Smooth muscle cell (in vitro differentiated cells): Measurements from ENCODE around the gene CPSF4. TPM values are rescaled to one million over a fixed set of nuclear protein-coding genes. Genes with fewer than 3 reads are reported as not detected.

Experiments
- DNase-seq: peaks from one replicate; lab custom pipeline; 2025; ENCODE audit not compliant: unreplicated experiment; lab: John Stamatoyannopoulos, UW
- H2AFZ ChIP-seq: fragments of 200-600 bp; sonication (generic); 2 replicates; pipeline ENCODE4 v1.6.0; 2016; ENCODE audit warnings: antibody characterized with exemption, low read depth, mild to moderate bottlenecking
- H3F3A ChIP-seq: fragments of 200-600 bp; sonication (generic); 2 replicates; pipeline ENCODE4 v1.6.0; 2017; ENCODE audit warnings: antibody characterized with exemption, low read depth
- H3K27ac ChIP-seq: fragments of 200-600 bp; sonication (generic); 2 replicates; pipeline ENCODE4 v1.5.1; 2016; ENCODE audit warnings: low read depth, mild to moderate bottlenecking
- H3K27me3 ChIP-seq: fragments of 200-600 bp; sonication (generic); 2 replicates; pipeline ENCODE4 v1.6.1; 2016; ENCODE audit warnings: low read depth, mild to moderate bottlenecking
- H3K36me3 ChIP-seq: fragments of 200-600 bp; sonication (generic); 2 replicates; pipeline ENCODE4 v1.5.1; 2016; ENCODE audit warnings: low read depth
- H3K4me1 ChIP-seq: fragments of 200-600 bp; sonication (generic); 2 replicates; pipeline ENCODE4 v1.5.1; 2016; ENCODE audit warnings: low read depth
- H3K4me2 ChIP-seq: fragments of 200-600 bp; sonication (generic); 2 replicates; pipeline ENCODE4 v1.6.0; 2016; ENCODE audit warnings: mild to moderate bottlenecking
- H3K4me3 ChIP-seq: fragments of 200-600 bp; sonication (generic); 2 replicates; pipeline ENCODE4 v1.5.1; 2016; ENCODE audit warnings: mild to moderate bottlenecking
- H3K79me2 ChIP-seq: fragments of 200-600 bp; sonication (generic); 2 replicates; pipeline ENCODE4 v1.6.0; 2016; ENCODE audit warnings: low read depth, mild to moderate bottlenecking
- H3K9ac ChIP-seq: fragments of 200-600 bp; sonication (generic); 2 replicates; pipeline ENCODE4 v1.6.0; 2016; ENCODE audit warnings: low read depth
- H3K9me3 ChIP-seq: fragments of 200-600 bp; sonication (generic); replicated peaks from 2 replicates; pipeline ENCODE4 v1.5.1; 2016; ENCODE audit warnings: low read depth
- H4K20me1 ChIP-seq: fragments of 200-600 bp; sonication (generic); 2 replicates; pipeline ENCODE4 v1.6.0; 2016; ENCODE audit warnings: low read depth
- WGBS: methylation state at CpG from one replicate; pipeline ENCODE4 v1.1.7; 2016; ENCODE audit warnings: low lambda C conversion rate; 5-methylcytosine and 5-hydroxymethylcytosine counted together
- polyA plus RNA-seq: library from polyadenylated mRNA; unstranded; fragments of >200 nt; fragmentation: Nextera tagmentation; extraction: Ambion mirVana; gene quantifications from 2 replicates; pipeline ENCODE4 v1.2.1, GENCODE V29; 2016
- total RNA-seq: library from RNA; depleted of rRNA; stranded (reverse); fragments of >200 nt; gene quantifications from 2 replicates; pipeline ENCODE4 v1.2.3, GENCODE V29; 2014
- TF ChIP-seq, protein P1 (sequence below): fragments of 200-600 bp; sonication (generic); IDR thresholded peaks from 2 replicates; pipeline ENCODE4 v1.5.1; 2017; ENCODE audit warnings: borderline replicate concordance, mild to moderate bottlenecking, antibody characterized with exemption; ENCODE audit not compliant: insufficient read depth, poor library complexity, severe bottlenecking

CPSF4 gene
- total RNA-seq (23.6 and 27.1 TPM in 2 replicates), polyA plus RNA-seq (30.3 and 37.0 TPM in 2 replicates)

GRCh38 chr7:99438573-99439480 is at the start of gene CPSF4, which contains the start of gene PTCD1:
TSS of gene CPSF4 (plus strand) at chr7:99438943. CDS start at chr7:99439083, 140 bp downstream.
TSS of gene PTCD1 (minus strand) at chr7:99438798. CDS start at chr7:99435242, 3,556 bp downstream.
- Histone ChIP-seq H4K20me1 (peaks cover 18% of the 10 kb centered on the region), H3K79me2 (peaks cover 46% of the 10 kb centered on the region), H2AFZ (peak within 1 kb of the TSS; percentile 82), H3K27ac (peak within 1 kb of the TSS; percentile 61), H3K4me1 (peaks cover 12% of the 10 kb centered on the region), H3K27me3 (no peaks in the 10 kb centered on the region), H3K4me2 (peak within 1 kb of the TSS; percentile 87), H3K9me3 (no peaks in the 10 kb centered on the region), H3K9ac (peak within 1 kb of the TSS; percentile 85), H3F3A (no peaks in the 10 kb centered on the region), H3K4me3 (peak within 1 kb of the TSS; percentile 84), H3K36me3 (no peaks in the 10 kb centered on the region)
- WGBS = 1% methylated on average over 58 of the region's 89 CpGs
- DNase-seq = peak; percentile 91
- TF ChIP-seq, protein P1, sequence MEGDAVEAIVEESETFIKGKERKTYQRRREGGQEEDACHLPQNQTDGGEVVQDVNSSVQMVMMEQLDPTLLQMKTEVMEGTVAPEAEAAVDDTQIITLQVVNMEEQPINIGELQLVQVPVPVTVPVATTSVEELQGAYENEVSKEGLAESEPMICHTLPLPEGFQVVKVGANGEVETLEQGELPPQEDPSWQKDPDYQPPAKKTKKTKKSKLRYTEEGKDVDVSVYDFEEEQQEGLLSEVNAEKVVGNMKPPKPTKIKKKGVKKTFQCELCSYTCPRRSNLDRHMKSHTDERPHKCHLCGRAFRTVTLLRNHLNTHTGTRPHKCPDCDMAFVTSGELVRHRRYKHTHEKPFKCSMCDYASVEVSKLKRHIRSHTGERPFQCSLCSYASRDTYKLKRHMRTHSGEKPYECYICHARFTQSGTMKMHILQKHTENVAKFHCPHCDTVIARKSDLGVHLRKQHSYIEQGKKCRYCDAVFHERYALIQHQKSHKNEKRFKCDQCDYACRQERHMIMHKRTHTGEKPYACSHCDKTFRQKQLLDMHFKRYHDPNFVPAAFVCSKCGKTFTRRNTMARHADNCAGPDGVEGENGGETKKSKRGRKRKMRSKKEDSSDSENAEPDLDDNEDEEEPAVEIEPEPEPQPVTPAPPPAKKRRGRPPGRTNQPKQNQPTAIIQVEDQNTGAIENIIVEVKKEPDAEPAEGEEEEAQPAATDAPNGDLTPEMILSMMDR = no peak

DNA sequence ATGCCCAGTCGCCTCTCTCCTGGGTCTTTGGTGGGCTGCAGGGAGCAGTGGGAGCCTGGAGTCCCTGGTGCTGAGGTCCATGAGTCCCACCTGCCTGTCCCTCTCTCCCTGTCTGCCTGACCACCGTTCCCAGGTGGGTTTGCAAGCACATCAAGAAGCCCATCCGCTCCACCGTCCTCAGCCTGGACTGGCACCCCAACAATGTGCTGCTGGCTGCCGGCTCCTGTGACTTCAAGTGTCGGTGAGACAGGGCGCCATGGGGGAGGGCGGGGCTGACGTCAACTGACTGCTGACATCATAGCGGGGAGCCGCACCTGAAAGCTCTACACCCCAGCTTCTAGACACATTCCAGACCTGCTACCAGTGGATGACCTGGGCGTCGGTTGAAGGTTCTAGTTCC is 49.0 kb upstream of the CPSF4 start:
- no peaks in the 10 kb centered on the region for H3K36me3 ChIP-seq

DNA sequence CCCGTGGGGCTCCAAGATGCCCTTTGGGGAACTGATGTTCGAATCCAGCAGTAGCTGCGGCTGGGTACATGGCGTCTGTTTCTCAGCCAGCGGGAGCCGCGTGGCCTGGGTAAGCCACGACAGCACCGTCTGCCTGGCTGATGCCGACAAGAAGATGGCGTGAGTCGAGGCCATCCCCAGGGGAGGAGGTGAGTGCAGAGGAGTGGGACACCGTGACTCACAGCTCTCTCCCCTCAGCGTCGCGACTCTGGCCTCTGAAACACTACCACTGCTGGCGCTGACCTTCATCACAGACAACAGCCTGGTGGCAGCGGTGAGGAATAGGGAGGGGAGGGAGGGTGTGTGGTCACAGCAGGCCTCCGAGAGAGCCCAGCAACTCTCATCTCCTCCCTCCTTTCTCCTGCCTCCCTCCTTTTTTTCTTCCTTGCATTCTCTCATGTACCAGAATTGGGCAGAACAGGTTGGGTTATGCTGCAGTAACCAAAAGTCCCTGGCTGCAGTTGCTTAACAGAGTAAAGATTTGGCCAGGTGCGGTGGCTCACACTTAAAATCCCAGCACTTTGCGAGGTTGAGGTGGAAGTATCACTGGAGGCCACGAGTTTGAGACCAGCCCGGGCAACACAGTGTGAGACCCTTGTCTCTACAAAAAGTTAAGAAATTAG is 47.7 kb upstream of the CPSF4 start:
- Histone ChIP-seq H4K20me1 (peaks cover 55% of the 10 kb centered on the region), H3K79me2 (no peaks in the 10 kb centered on the region), H3K27ac (no peak overlapping the region), H2AFZ (no peak overlapping the region), H3K4me2 (no peak overlapping the region), H3K4me3 (no peak overlapping the region), H3F3A (peaks cover 11% of the 10 kb centered on the region), H3K9me3 (no peaks in the 10 kb centered on the region), H3K36me3 (no peaks in the 10 kb centered on the region), H3K27me3 (no peaks in the 10 kb centered on the region), H3K4me1 (no peaks in the 10 kb centered on the region), H3K9ac (no peak overlapping the region)
- DNase-seq = no peak
- 95% methylated on average over 20 of the region's 23 CpGs for WGBS
- TF ChIP-seq, protein P1 = no peak

More for the DNA sequence above, 49.0 kb upstream of the CPSF4 start:
- Histone ChIP-seq H3K79me2 (no peaks in the 10 kb centered on the region), H3K9me3 (no peaks in the 10 kb centered on the region), H4K20me1 (peaks cover 51% of the 10 kb centered on the region), H3K9ac (no peak overlapping the region), H3K4me1 (no peaks in the 10 kb centered on the region), H3K4me2 (no peak overlapping the region), H3K27ac (no peak overlapping the region), H2AFZ (no peak overlapping the region), H3K27me3 (no peaks in the 10 kb centered on the region), H3F3A (peaks cover 2% of the 10 kb centered on the region), H3K4me3 (no peak overlapping the region)
- DNase-seq = no peak
- WGBS = 98% methylated on average over 13 of the region's 13 CpGs
- TF ChIP-seq, protein P1 = no peak
